IPS-NIHi7 (cell line): Measurements from ENCODE around the gene RPUSD1.
"Not testable (repeated sequence)": the region's sequence is repeated elsewhere in the genome, so short reads cannot be mapped to it uniquely, and the experiment has no call there.

Source experiments
- DNase-seq: peaks from one replicate; pipeline ENCODE4 v3.0.0; 2012; ENCODE audit warnings: mixed read lengths; ENCODE audit errors: extremely low spot score

Gene RPUSD1

GRCh38 chr16:747978-748746, 40.0 kb downstream of the RPUSD1 start:
- no peak for DNase-seq

GRCh38 chr16:746637-747036, 41.5 kb downstream of the RPUSD1 start:
- no peak for DNase-seq

GRCh38 chr16:745739-746138, 42.4 kb downstream of the RPUSD1 start:
- peak; percentile 95 for DNase-seq

GRCh38 chr16:743794-744500, 44.2 kb downstream of the RPUSD1 start:
- DNase-seq: no peak

GRCh38 chr16:742894-743293, 45.3 kb downstream of the RPUSD1 start:
- DNase-seq: not testable (repeated sequence)

GRCh38 chr16:741986-742629, 46.1 kb downstream of the RPUSD1 start:
- no peak for DNase-seq

- peak; percentile 96 for DNase-seq
Observed at GRCh38 chr16:740764-741505, 47.2 kb downstream of the RPUSD1 start, which contains the start of gene CIAO3. CIAO3 (minus strand) TSS chr16:740997; CDS start chr16:740985, 12 bp downstream.

- DNase-seq: no peak
Observed at GRCh38 chr16:740459-740763, 47.8 kb downstream of the RPUSD1 start.

- no peak for DNase-seq
Observed at GRCh38 chr16:739560-740458, 48.4 kb downstream of the RPUSD1 start.

GRCh38 chr16:736936-737481, 51.2 kb downstream of the RPUSD1 start:
- no peak for DNase-seq

GRCh38 chr16:735982-736453, 52.2 kb downstream of the RPUSD1 start:
- no peak for DNase-seq

- no peak for DNase-seq
Observed at GRCh38 chr16:734981-735881, 53.0 kb downstream of the RPUSD1 start.
